Stimulated activated CD8-positive, alpha-beta memory T cell treated with anti-CD3 and anti-CD28 coated beads, Interleukin-12 subunit alpha, Interleukin-12 subunit beta, amount 100 ng/mL, for 24 hours (primary cell): ENCODE measurements around the gene LRFN3.
"Not testable (repeated sequence)": the region's sequence is repeated elsewhere in the genome, so short reads cannot be mapped to it uniquely, and the experiment has no call there.

ENCODE experiments used
- DNase-seq: peaks from one replicate; pipeline ENCODE4 v3.0.0-alpha.2; 2020; ENCODE audit errors: extremely low read depth

Gene LRFN3

GRCh38 chr19:35905178-35905727, 30.9 kb upstream of the LRFN3 start:
- no peak for DNase-seq

- DNase-seq: no peak
Observed at GRCh38 chr19:35907377-35907745, 28.8 kb upstream of the LRFN3 start.

GRCh38 chr19:35908010-35908441, 28.1 kb upstream of the LRFN3 start, which contains the start of gene TYROBP:
Gene TYROBP, minus strand, starts transcription at chr19:35908295. Its CDS starts 67 bp downstream, at chr19:35908228.
- DNase-seq: no peak

GRCh38 chr19:35908973-35909683, 27.0 kb upstream of the LRFN3 start:
- DNase-seq: no peak

- DNase-seq: no peak
Observed at GRCh38 chr19:35909684-35910035, 26.5 kb upstream of the LRFN3 start.

- DNase-seq: not testable (repeated sequence)
Observed at GRCh38 chr19:35910355-35910754, 25.8 kb upstream of the LRFN3 start.

GRCh38 chr19:35911173-35911572, 25.0 kb upstream of the LRFN3 start:
- no peak for DNase-seq

- DNase-seq: no peak
Observed at GRCh38 chr19:35911790-35912189, 24.4 kb upstream of the LRFN3 start.

GRCh38 chr19:35913589-35913988, 22.6 kb upstream of the LRFN3 start:
- no peak for DNase-seq

- DNase-seq: no peak
Observed at GRCh38 chr19:35915443-35915842, 20.7 kb upstream of the LRFN3 start.

- no peak for DNase-seq
Observed at GRCh38 chr19:35919306-35919705, 16.9 kb upstream of the LRFN3 start.

- DNase-seq: no peak
Observed at GRCh38 chr19:35921012-35921411, 15.2 kb upstream of the LRFN3 start.

- no peak for DNase-seq
Observed at GRCh38 chr19:35925501-35925900, 10.7 kb upstream of the LRFN3 start.

GRCh38 chr19:35928507-35928906, 7.7 kb upstream of the LRFN3 start:
- no peak for DNase-seq

- no peak for DNase-seq
Observed at GRCh38 chr19:35929876-35930275, 6.3 kb upstream of the LRFN3 start.

GRCh38 chr19:35931161-35931873, 4.9 kb upstream of the LRFN3 start:
- peak; percentile 97 for DNase-seq

- no peak for DNase-seq
Observed at GRCh38 chr19:35931874-35932202, 4.3 kb upstream of the LRFN3 start.

GRCh38 chr19:35932291-35932936, 3.8 kb upstream of the LRFN3 start:
- DNase-seq: no peak

- DNase-seq: no peak
Observed at GRCh38 chr19:35936738-35937268, 629 bp downstream of the LRFN3 start.

- no peak for DNase-seq
Observed at GRCh38 chr19:35937345-35938281, 1.4 kb downstream of the LRFN3 start.
